Left kidney (tissue), 2 donors: ENCODE results near the gene SKAP2. TPM values are rescaled to one million over a fixed set of nuclear protein-coding genes. Genes with fewer than 3 reads are reported as not detected.
"Not testable (repeated sequence)": the region's sequence is repeated elsewhere in the genome, so short reads cannot be mapped to it uniquely, and the experiment has no call there.

ENCODE experiments used
- DNase-seq: peaks from one replicate; pipeline ENCODE4 v3.0.0-alpha.2; 2013
- polyA plus RNA-seq: library from polyadenylated mRNA; unstranded; fragments of 120-200 nt; gene quantifications from one replicate; pipeline ENCODE4 v1.2.1, GENCODE V29; 2013; ENCODE audit not compliant: insufficient read length

SKAP2 gene
- polyA plus RNA-seq, 1 donor, result 22.4 TPM

- DNase-seq, result no peak
Measured at GRCh38 chr7:26858241-26858715, 6.1 kb downstream of the SKAP2 start.

GRCh38 chr7:26857506-26858240, 6.7 kb downstream of the SKAP2 start:
- DNase-seq, result peak; percentile 78

DNA sequence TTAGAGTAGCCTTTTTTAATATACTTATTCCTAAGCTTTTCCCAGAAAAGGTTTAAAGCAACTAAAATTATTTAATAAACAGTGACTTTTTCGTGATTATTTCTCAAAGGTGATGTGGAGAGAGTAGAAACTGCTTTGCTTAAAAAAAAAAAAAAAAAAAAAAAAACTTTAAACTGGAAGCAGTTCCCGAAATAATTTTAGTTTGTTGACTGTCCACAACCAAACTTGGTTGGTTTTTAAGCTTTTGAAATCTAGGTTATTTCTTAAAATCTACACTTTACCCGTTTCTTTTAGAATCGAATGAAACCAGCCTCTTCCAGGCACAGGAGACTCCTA, 7.3 kb downstream of the SKAP2 start:
- DNase-seq, result no peak

GRCh38 chr7:26856176-26856985, 8.0 kb downstream of the SKAP2 start:
- no peak for DNase-seq

DNA sequence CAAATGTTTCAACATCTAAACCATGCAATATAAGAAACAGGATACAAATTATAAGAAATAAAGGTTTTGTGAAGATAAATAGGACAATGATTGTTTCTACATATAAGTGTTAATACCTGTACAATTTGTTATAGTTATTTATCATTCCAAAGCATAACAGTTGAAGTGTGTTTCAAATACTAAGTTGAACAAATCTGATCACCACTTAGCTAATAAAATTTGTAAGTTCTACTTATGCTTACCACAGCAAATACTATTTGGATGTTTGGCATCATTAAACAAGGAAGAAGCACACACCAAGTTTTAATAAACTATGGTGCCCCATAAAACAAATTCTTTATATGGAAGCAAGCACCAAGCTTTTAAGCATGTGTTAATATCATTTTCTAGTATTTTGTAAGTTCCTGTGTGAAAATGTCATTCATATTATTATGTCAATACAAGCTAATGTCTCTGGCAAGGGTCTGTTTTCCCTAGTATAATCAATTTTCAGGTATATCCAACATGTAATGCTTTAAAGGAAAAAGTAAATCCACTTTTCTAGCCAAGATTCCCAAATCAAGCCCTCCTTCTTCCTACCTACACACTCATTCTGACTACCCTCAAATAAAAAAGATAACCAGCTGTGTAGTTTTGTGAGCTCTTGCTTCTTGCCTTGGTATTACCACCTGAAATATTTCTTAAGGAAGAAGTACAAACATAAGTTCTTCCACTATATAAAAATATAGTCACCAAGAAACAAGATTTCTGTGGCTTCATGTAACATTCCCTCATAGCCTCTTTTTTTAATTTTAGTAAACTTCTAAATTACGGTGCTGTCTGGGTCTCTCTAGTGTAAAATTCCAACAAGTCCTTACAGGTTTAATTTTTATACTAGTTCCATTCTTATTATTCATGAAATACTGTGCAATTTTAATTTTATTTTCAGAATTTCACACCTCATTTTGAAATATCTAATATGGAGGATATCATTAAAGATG, 9.2 kb downstream of the SKAP2 start:
- no peak for DNase-seq

DNA sequence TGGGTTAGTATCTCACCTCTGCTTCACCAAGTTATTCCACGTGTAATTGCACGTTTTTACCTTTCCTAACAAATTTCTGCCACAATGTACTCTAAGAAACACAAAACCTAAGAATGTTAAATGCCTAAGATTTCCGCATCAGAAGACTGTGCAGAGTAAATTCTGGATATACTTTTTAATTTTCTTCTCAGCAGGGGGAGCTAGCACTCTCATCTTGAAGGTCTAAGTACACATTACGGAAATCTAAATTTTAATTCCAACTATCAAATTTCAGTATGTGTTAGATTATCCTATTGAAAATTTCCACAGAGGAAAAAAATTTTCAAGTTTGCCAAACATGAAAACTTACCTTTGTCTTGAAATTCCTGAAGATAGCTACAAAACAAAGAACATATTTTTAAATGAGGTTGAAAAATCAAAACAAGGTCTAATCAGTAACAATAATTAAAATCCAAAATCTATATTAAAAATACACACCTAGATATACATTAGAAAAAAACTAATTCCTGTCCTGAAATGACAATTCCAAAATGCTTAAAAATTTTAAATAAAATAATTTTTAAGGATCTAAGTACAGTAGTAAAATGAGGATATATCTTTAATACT, 10.5 kb downstream of the SKAP2 start:
- peak; percentile 83 for DNase-seq

DNA sequence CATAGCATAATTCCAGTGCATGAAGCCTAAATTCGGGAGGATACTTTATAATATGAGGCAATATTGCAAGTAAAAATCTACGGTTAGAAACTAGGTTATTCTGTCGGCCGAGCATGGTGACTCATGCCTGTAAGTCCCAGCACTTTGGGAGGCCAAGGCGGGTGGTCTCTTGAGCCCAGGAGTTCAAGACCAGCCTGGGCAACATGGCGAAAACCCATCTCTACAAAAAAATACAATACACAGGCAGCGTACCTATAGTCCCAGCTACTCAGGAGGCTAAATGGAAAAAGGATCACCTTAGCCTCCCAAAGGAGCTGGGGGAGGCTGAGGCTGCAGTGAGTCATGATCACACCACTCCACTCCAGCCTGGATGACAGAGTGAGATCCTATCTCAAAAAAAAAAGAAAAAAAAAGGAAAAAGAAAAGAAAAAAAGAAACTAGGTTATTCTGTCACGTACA, 14.2 kb downstream of the SKAP2 start:
- DNase-seq, result no peak

- no peak for DNase-seq
Measured at GRCh38 chr7:26843705-26844104, 20.7 kb downstream of the SKAP2 start.

DNA sequence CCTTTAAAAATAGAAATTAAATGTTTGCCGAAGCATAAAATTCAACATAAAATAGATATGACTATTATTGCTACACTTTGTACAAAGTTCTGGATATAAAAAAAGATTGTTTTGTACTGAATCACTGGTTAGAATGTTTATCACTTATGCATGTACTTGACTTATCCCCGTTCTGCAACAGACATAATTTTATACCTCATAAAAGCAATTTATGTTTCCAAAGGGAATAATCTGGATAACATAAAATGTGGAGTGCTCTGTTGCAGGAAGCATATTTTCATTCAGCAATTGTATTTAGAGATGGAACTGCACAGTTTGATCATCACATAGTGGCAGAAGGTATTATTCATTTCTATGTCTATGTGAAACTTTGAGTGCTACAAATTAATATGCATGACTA, 21.5 kb downstream of the SKAP2 start:
- no peak for DNase-seq

DNA sequence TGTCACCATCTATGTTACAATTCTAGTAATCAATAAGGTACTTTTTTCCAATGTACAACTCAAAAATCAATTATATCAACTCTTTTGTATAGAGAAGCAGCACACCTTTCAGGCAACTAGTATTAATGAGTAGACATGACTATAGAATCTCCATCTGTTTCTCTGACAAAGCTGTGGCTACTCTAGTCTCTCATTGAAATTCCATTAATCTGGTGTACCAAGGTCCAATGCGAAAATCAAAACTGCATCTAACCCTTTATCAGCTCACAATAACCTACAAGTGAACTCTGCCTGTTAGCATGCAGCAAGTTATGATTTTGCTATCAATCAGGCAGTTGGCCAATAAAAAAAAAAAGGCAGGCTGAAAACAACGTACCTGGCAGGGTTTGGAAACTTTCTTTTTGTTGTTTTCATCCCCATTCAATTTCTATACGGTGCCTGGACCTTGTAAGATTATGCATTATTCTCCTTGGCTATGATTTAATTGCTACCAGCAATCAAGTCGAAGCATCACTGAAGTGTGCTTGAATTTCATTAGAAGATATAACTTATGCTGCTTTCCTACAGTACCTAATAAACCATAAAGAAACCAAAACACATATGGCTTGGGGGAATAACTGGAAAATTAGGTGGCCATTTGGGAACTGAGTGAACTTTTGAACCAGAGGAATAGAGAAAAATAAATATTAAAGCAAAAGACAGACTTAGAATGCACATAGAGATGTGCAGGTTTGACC, 23.2 kb downstream of the SKAP2 start:
- DNase-seq, result no peak

DNA sequence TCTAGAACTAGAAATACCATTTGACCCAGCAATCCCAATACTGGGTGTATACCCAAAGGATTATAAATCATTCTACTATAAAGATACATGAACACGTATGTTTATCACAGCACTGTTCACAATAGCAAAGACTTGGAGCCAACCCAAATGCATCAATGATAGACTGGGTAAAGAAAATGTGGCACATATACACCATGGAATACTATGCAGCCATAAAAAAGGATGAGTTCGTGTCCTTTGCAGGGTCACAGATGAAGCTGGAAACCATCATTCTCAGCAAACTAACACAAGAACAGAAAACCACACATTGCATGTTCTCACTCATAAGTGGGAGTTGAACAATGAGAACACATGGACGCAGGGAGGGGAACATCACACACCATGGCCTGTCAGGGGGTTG, 27.6 kb downstream of the SKAP2 start:
- DNase-seq, result not testable (repeated sequence)

DNA sequence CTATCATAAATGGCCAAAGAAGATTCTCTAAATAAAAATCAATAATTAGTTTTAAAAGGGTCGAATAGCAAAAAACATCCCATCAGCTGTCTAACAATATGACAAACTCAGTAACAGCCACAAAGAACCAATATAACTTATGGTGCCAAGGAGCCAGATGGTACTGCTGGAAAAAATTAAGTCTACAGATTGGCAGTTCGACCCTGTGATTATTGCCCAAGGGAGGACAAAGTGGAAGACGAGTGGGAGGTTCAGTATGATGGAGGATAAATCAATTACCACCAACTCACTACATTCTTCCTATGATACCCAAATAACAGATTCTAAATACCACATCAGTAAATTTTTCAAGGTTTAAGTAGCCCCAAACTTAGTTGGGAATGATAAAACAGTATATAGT, 49.0 kb downstream of the SKAP2 start:
- DNase-seq, result no peak

GRCh38 chr7:26813432-26813831, 51.0 kb downstream of the SKAP2 start:
- peak; percentile 8 for DNase-seq

DNA sequence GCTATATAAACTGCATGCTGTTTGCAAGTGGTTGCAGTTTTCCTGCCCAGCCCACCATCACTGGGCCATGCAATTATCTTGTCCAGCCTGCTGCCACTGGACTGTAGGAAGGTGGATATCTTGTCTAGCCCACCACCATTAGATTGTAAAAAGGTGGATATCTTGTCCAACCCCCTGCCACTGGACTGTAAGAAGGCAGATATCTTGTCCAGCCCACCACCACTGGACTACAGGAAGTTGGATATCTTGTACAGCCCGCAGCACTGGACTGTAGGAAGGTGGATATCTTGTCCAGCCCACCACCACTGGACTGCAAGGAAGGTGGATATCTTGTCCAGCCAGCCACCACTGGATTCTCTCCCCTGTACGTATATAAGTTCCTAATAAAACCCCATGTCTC, 69.8 kb downstream of the SKAP2 start:
- DNase-seq, result no peak

DNA sequence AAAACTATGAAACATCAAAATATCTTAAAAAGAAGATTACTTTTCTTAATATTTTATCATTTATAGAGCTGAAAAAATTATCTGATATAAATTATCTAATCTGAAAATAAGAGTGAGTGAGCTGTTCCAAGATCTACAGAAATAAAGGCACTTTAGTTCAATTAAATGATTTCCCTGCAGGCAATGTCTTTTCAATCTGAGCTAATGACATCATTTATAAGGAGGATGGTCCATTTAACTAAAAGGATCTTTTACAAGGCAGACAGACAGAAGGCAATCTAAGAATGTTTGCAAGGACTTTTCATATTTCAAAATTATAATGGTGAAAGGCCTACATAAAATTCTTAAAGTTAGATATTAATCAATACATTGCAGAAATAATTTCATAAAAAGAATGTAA, 71.8 kb downstream of the SKAP2 start:
- no peak for DNase-seq

GRCh38 chr7:26792006-26792405, 72.4 kb downstream of the SKAP2 start:
- DNase-seq, result no peak

GRCh38 chr7:26789481-26790184, 74.8 kb downstream of the SKAP2 start:
- DNase-seq, result no peak

DNA sequence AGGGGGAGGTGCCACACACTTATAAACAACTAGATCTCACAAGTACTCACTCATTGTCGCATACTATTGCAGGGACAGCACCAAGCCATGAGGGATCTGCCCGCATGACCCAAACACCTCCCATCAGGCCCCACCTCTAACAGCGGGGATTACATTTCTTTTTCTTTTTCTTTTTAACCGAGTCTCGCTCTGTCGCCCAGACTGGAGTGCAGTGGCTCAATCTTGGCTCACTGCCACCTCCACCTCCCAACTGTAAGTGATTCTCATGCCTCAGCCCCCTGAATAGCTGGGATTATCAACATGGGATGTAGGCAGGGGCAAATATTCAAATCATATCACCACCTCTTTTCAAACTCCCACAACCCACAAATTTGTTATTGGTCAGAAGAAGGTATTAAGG, 76.7 kb downstream of the SKAP2 start:
- peak; percentile 20 for DNase-seq

GRCh38 chr7:26784118-26784517, 80.3 kb downstream of the SKAP2 start:
- no peak for DNase-seq

- no peak for DNase-seq
Measured at GRCh38 chr7:26782501-26782900, 81.9 kb downstream of the SKAP2 start.
